Natural killer cell (primary cell): ENCODE data around the gene CAMTA1. TPM values are rescaled to one million over a fixed set of nuclear protein-coding genes. Genes with fewer than 3 reads are reported as not detected.
"Not testable (repeated sequence)": the region's sequence is repeated elsewhere in the genome, so short reads cannot be mapped to it uniquely, and the experiment has no call there.

Experiments used
- ATAC-seq, 3 donors: fragments of 150-1000 bp in 2 of 3; fragments of 200-7000 bp in 1 of 3; cut with Tn5 transposase; 1 replicate in 1 of 3; 2 replicates in 2 of 3; pipeline ENCODE4 v1.10.0; 2021; ENCODE audit warnings: mild to moderate bottlenecking in 2 of 3, moderate library complexity in 2 of 3
- DNase-seq, 2 donors: peaks; one replicate each; pipeline versions ENCODE4 v3.0.0 to v3.0.0-alpha.2; 2013 to 2021; ENCODE audit warnings: mixed read lengths in 1 of 2
- H3K27ac ChIP-seq: one replicate; pipeline ENCODE4 v1.5.1; 2013; ENCODE audit warnings: mild to moderate bottlenecking, low read length
- H3K27me3 ChIP-seq: one replicate; pipeline ENCODE4 v1.6.1; 2013; ENCODE audit warnings: low read length; ENCODE audit not compliant: control insufficient read depth, insufficient read depth
- H3K36me3 ChIP-seq: one replicate; pipeline ENCODE4 v1.6.1; 2013; ENCODE audit warnings: low read length; ENCODE audit not compliant: control insufficient read depth, insufficient read depth
- H3K4me1 ChIP-seq: one replicate; pipeline ENCODE4 v1.6.1; 2013; ENCODE audit warnings: low read length; ENCODE audit not compliant: control insufficient read depth, insufficient read depth
- H3K4me3 ChIP-seq: one replicate; pipeline ENCODE4 v1.5.1; 2013; ENCODE audit warnings: low read length
- H3K9me3 ChIP-seq: one replicate; pipeline ENCODE4 v1.6.1; 2013; ENCODE audit warnings: low read length; ENCODE audit not compliant: control insufficient read depth, insufficient read depth
- H3K27ac Mint-ChIP-seq, 2 donors: one replicate each; pipeline ENCODE4 v1.8.0; 2022; ENCODE audit warnings: mild to moderate bottlenecking in 2 of 2, mixed read lengths in 2 of 2, moderate library complexity in 1 of 2
- H3K27me3 Mint-ChIP-seq, 2 donors: one replicate each; pipeline ENCODE4 v1.8.0; 2022; ENCODE audit warnings: low read depth in 2 of 2, mixed read lengths in 2 of 2
- H3K36me3 Mint-ChIP-seq: one replicate; pipeline ENCODE4 v1.8.0; 2022; ENCODE audit warnings: mixed read lengths
- H3K4me1 Mint-ChIP-seq, 2 donors: one replicate each; pipeline ENCODE4 v1.8.0; 2022; ENCODE audit warnings: mixed read lengths in 2 of 2
- H3K4me3 Mint-ChIP-seq: one replicate; pipeline ENCODE4 v1.8.0; 2022; ENCODE audit warnings: mild to moderate bottlenecking, moderate library complexity, mixed read lengths
- H3K9me3 Mint-ChIP-seq, 2 donors: one replicate each; pipeline ENCODE4 v1.8.0; 2022; ENCODE audit warnings: mixed read lengths in 2 of 2
- CTCF ChIP-seq: fragments of 200-600 bp; IDR thresholded peaks from one replicate; pipeline ENCODE4 v1.8.0; 2022; ENCODE audit warnings: antibody characterized with exemption
- WGBS: methylation state at CpG from one replicate; pipeline ENCODE4 v1.1.7; 2013; ENCODE audit warnings: missing lambda C conversion rate; ENCODE audit not compliant: insufficient coverage; 5-methylcytosine and 5-hydroxymethylcytosine counted together
- intact Hi-C: fragments of 100-400 bp; cut with micrococcal nuclease; formaldehyde crosslinking; loops from one replicate; pipeline ENCODE4 v1.14.2; 2022
- total RNA-seq, 4 donors: library from RNA; stranded (reverse); fragments of 120-200 nt in 1 of 4; gene quantifications; one replicate each; pipeline versions ENCODE4 v1.2.3 to v1.2.4, GENCODE V29; 2013 to 2022

CAMTA1 gene
- total RNA-seq, 3 donors from 2014 or later (not counting 1 experiment from before 2014, with no cell fraction given) = 40.6 to 53.3 (median 44.9) TPM

- intact Hi-C loops = no loop called here
- Mint-ChIP-seq H3K9me3 (no peaks in the 10 kb centered on the region), H3K27me3 (peaks cover 21 to 27% of the 10 kb centered on the region in 2 donors), H3K4me1 (no peaks in the 10 kb centered on the region), H3K36me3 (no peaks in the 10 kb centered on the region), H3K4me3 (no peak overlapping the region), H3K27ac (no peak overlapping the region)
- H3K27me3 ChIP-seq = no peaks in the 10 kb centered on the region
- H3K9me3 ChIP-seq = no peaks in the 10 kb centered on the region
- H3K36me3 ChIP-seq = no peaks in the 10 kb centered on the region
- WGBS = 79% methylated on average over 10 of the region's 10 CpGs
- H3K4me1 ChIP-seq = no peaks in the 10 kb centered on the region
- no peak for TF ChIP-seq CTCF
- no peak overlapping the region for H3K4me3 ChIP-seq
- ATAC-seq (no peak), DNase-seq (no peak)
- H3K27ac ChIP-seq = no peak overlapping the region
Observed at GRCh38 chr1:7690076-7690475, 904.8 kb downstream of the CAMTA1 start.

GRCh38 chr1:7690496-7691182 lies 905.4 kb downstream of the CAMTA1 start:
- no peaks in the 10 kb centered on the region for H3K9me3 ChIP-seq
- Mint-ChIP-seq H3K9me3 (no peaks in the 10 kb centered on the region), H3K4me3 (no peak overlapping the region), H3K27me3 (peaks cover 18 to 24% of the 10 kb centered on the region in 2 donors), H3K36me3 (no peaks in the 10 kb centered on the region), H3K4me1 (no peaks in the 10 kb centered on the region), H3K27ac (no peak overlapping the region)
- WGBS = 88% methylated on average over 17 of the region's 17 CpGs
- no peak overlapping the region for H3K27ac ChIP-seq
- no peaks in the 10 kb centered on the region for H3K36me3 ChIP-seq
- intact Hi-C loops = no loop called here
- TF ChIP-seq CTCF = no peak
- no peak for DNase-seq
- no peaks in the 10 kb centered on the region for H3K4me1 ChIP-seq
- no peaks in the 10 kb centered on the region for H3K27me3 ChIP-seq
- no peak for ATAC-seq
- no peak overlapping the region for H3K4me3 ChIP-seq

- 82% methylated on average over 3 of the region's 3 CpGs for WGBS
- no peak overlapping the region for H3K4me3 Mint-ChIP-seq
- H3K27me3 Mint-ChIP-seq = peaks cover 13 to 21% of the 10 kb centered on the region in 2 donors
- no peak overlapping the region for H3K27ac Mint-ChIP-seq
- H3K36me3 Mint-ChIP-seq = no peaks in the 10 kb centered on the region
- ATAC-seq (no peak), DNase-seq (no peak)
- H3K9me3 ChIP-seq = no peaks in the 10 kb centered on the region
- no peaks in the 10 kb centered on the region for H3K9me3 Mint-ChIP-seq
- no peak for TF ChIP-seq CTCF
- H3K4me1 ChIP-seq = no peaks in the 10 kb centered on the region
- no peak overlapping the region for H3K4me3 ChIP-seq
- H3K36me3 ChIP-seq = no peaks in the 10 kb centered on the region
- H3K27me3 ChIP-seq = no peaks in the 10 kb centered on the region
- no peaks in the 10 kb centered on the region for H3K4me1 Mint-ChIP-seq
- intact Hi-C loops = no loop called here
- no peak overlapping the region for H3K27ac ChIP-seq
Observed at GRCh38 chr1:7691576-7691975, 906.3 kb downstream of the CAMTA1 start.

GRCh38 chr1:7692005-7692404 lies 906.8 kb downstream of the CAMTA1 start:
- H3K4me3 ChIP-seq = no peak overlapping the region
- Mint-ChIP-seq H3K9me3 (no peaks in the 10 kb centered on the region), H3K36me3 (no peaks in the 10 kb centered on the region), H3K4me3 (no peak overlapping the region), H3K27me3 (peaks cover 13 to 19% of the 10 kb centered on the region in 2 donors), H3K4me1 (no peaks in the 10 kb centered on the region), H3K27ac (no peak overlapping the region)
- DNase-seq = no peak
- intact Hi-C loops = no loop called here
- no peak for TF ChIP-seq CTCF
- H3K27me3 ChIP-seq = no peaks in the 10 kb centered on the region
- no peaks in the 10 kb centered on the region for H3K36me3 ChIP-seq
- WGBS = 90% methylated on average over 3 of the region's 3 CpGs
- no peaks in the 10 kb centered on the region for H3K9me3 ChIP-seq
- ATAC-seq = no peak
- H3K27ac ChIP-seq = no peak overlapping the region
- H3K4me1 ChIP-seq = no peaks in the 10 kb centered on the region

GRCh38 chr1:7693037-7693436 lies 907.8 kb downstream of the CAMTA1 start:
- H3K27me3 ChIP-seq, H3K9me3 Mint-ChIP-seq, H3K9me3 ChIP-seq, ATAC-seq, H3K4me1 ChIP-seq, H3K4me1 Mint-ChIP-seq, intact Hi-C loops, DNase-seq, H3K4me3 Mint-ChIP-seq, H3K4me3 ChIP-seq, H3K27ac Mint-ChIP-seq, H3K36me3 Mint-ChIP-seq, H3K27ac ChIP-seq, H3K36me3 ChIP-seq: not testable (repeated sequence)
- peaks cover 13 to 17% of the 10 kb centered on the region in 2 donors for H3K27me3 Mint-ChIP-seq
- 93% methylated on average over 5 of the region's 5 CpGs for WGBS
